Natural killer cell (primary cell): ENCODE results near the gene CCER1. TPM values are rescaled to one million over a fixed set of nuclear protein-coding genes. Genes with fewer than 3 reads are reported as not detected.

Source experiments
- ATAC-seq, 3 donors: fragments of 150-1000 bp in 2 of 3; fragments of 200-7000 bp in 1 of 3; cut with Tn5 transposase; 1 replicate in 1 of 3; 2 replicates in 2 of 3; pipeline ENCODE4 v1.10.0; 2021; ENCODE audit warnings: mild to moderate bottlenecking in 2 of 3, moderate library complexity in 2 of 3
- DNase-seq, 2 donors: peaks; one replicate each; pipeline versions ENCODE4 v3.0.0 to v3.0.0-alpha.2; 2013 to 2021; ENCODE audit warnings: mixed read lengths in 1 of 2
- H3K27ac ChIP-seq: one replicate; pipeline ENCODE4 v1.5.1; 2013; ENCODE audit warnings: mild to moderate bottlenecking, low read length
- H3K27me3 ChIP-seq: one replicate; pipeline ENCODE4 v1.6.1; 2013; ENCODE audit warnings: low read length; ENCODE audit not compliant: control insufficient read depth, insufficient read depth
- H3K36me3 ChIP-seq: one replicate; pipeline ENCODE4 v1.6.1; 2013; ENCODE audit warnings: low read length; ENCODE audit not compliant: control insufficient read depth, insufficient read depth
- H3K4me1 ChIP-seq: one replicate; pipeline ENCODE4 v1.6.1; 2013; ENCODE audit warnings: low read length; ENCODE audit not compliant: control insufficient read depth, insufficient read depth
- H3K4me3 ChIP-seq: one replicate; pipeline ENCODE4 v1.5.1; 2013; ENCODE audit warnings: low read length
- H3K9me3 ChIP-seq: one replicate; pipeline ENCODE4 v1.6.1; 2013; ENCODE audit warnings: low read length; ENCODE audit not compliant: control insufficient read depth, insufficient read depth
- H3K27ac Mint-ChIP-seq, 2 donors: one replicate each; pipeline ENCODE4 v1.8.0; 2022; ENCODE audit warnings: mild to moderate bottlenecking in 2 of 2, mixed read lengths in 2 of 2, moderate library complexity in 1 of 2
- H3K27me3 Mint-ChIP-seq, 2 donors: one replicate each; pipeline ENCODE4 v1.8.0; 2022; ENCODE audit warnings: low read depth in 2 of 2, mixed read lengths in 2 of 2
- H3K36me3 Mint-ChIP-seq: one replicate; pipeline ENCODE4 v1.8.0; 2022; ENCODE audit warnings: mixed read lengths
- H3K4me1 Mint-ChIP-seq, 2 donors: one replicate each; pipeline ENCODE4 v1.8.0; 2022; ENCODE audit warnings: mixed read lengths in 2 of 2
- H3K4me3 Mint-ChIP-seq: one replicate; pipeline ENCODE4 v1.8.0; 2022; ENCODE audit warnings: mild to moderate bottlenecking, moderate library complexity, mixed read lengths
- H3K9me3 Mint-ChIP-seq, 2 donors: one replicate each; pipeline ENCODE4 v1.8.0; 2022; ENCODE audit warnings: mixed read lengths in 2 of 2
- CTCF ChIP-seq: fragments of 200-600 bp; IDR thresholded peaks from one replicate; pipeline ENCODE4 v1.8.0; 2022; ENCODE audit warnings: antibody characterized with exemption
- WGBS: methylation state at CpG from one replicate; pipeline ENCODE4 v1.1.7; 2013; ENCODE audit warnings: missing lambda C conversion rate; ENCODE audit not compliant: insufficient coverage; 5-methylcytosine and 5-hydroxymethylcytosine counted together
- intact Hi-C: fragments of 100-400 bp; cut with micrococcal nuclease; formaldehyde crosslinking; loops from one replicate; pipeline ENCODE4 v1.14.2; 2022
- total RNA-seq, 4 donors: library from RNA; stranded (reverse); fragments of 120-200 nt in 1 of 4; gene quantifications; one replicate each; pipeline versions ENCODE4 v1.2.3 to v1.2.4, GENCODE V29; 2013 to 2022

CCER1 gene
- total RNA-seq, 3 donors from 2014 or later (not counting 1 experiment from before 2014, with no cell fraction given) = not detected

GRCh38 chr12:90902596-90902995, 52.4 kb downstream of the CCER1 start:
- Mint-ChIP-seq H3K4me1 (no peaks in the 10 kb centered on the region), H3K27ac (no peak overlapping the region), H3K36me3 (no peaks in the 10 kb centered on the region), H3K9me3 (peaks cover 0 to 2% of the 10 kb centered on the region in 2 donors), H3K27me3 (no peaks in the 10 kb centered on the region), H3K4me3 (no peak overlapping the region)
- Histone ChIP-seq H3K4me3 (no peak overlapping the region), H3K4me1 (no peaks in the 10 kb centered on the region), H3K9me3 (no peaks in the 10 kb centered on the region), H3K36me3 (no peaks in the 10 kb centered on the region), H3K27me3 (no peaks in the 10 kb centered on the region), H3K27ac (no peak overlapping the region)
- DNase-seq (no peak), ATAC-seq (no peak)
- WGBS = 77% methylated on average over 2 of the region's 2 CpGs
- intact Hi-C loops = no loop called here
- TF ChIP-seq CTCF = no peak

Other genes starting within 250 kb of the CCER1 start
- gene EPYC, start 49.8 kb upstream of the CCER1 start, total RNA-seq = not detected
- not detected for gene KERA, start 102.8 kb upstream of the CCER1 start, total RNA-seq
- gene LUM, start 156.3 kb upstream of the CCER1 start, total RNA-seq = not detected
- gene DCN, start 227.6 kb upstream of the CCER1 start, total RNA-seq = under 1 TPM in 1 of 3 donors, not detected in 2; 0.90 TPM